Measurements from ENCODE around the gene UFC1. TPM values are rescaled to one million over a fixed set of nuclear protein-coding genes. Genes with fewer than 3 reads are reported as not detected.

Gene UFC1
- total and polyA plus RNA-seq, 7 donors, result 56.6 to 141 (median 76.2) TPM

- 52 to 57% (median 56%) methylated on average over 7 to 11 of the region's 11 CpGs for WGBS, 3 donors
- peak overlapping the region; percentile 78 for H3K27ac ChIP-seq
- intact Hi-C loops (cut with DNase I), result no loop called here
These were observed 43.9 kb downstream of the UFC1 start for GRCh38 chr1:161197560-161198193.

GRCh38 chr1:161198194-161198896 lies 44.6 kb downstream of the UFC1 start:
- H3K4me1 ChIP-seq, result peaks cover 22% of the 10 kb centered on the region
- peak in 3 of 4 donors; percentile 7 to 21 (median 10) for ATAC-seq
- no peak for TF ChIP-seq CTCF (IDR thresholded peaks at IDR 0.05)
- intact Hi-C loops (cut with DNase I), result no loop called here
- peak; percentile 59 to 76 for DNase-seq
- H3K9me3 ChIP-seq, result no peaks in the 10 kb centered on the region
- peak overlapping the region; percentile 64 for H3K4me3 ChIP-seq
- H3K27me3 ChIP-seq (ENCODE audit: insufficient read depth in 3 of 3, low read length in 2 of 3), result no peaks in the 10 kb centered on the region
- peak overlapping the region; percentile 78 for H3K27ac ChIP-seq
- WGBS, 3 donors, result 8 to 9% (median 8%) methylated on average over 20 of the region's 20 CpGs
- H3K36me3 ChIP-seq (ENCODE audit: insufficient read depth in 1 of 2, low read depth in 1 of 2), result peaks cover 0 to 2% of the 10 kb centered on the region in 2 donors

More at GRCh38 chr1:161197560-161198193, 43.9 kb downstream of the UFC1 start:
- Histone ChIP-seq H3K4me1 (peaks cover 16% of the 10 kb centered on the region), H3K27me3 (ENCODE audit: insufficient read depth in 3 of 3, low read length in 2 of 3) (no peaks in the 10 kb centered on the region), H3K4me3 (peak overlapping the region; percentile 64), H3K9me3 (no peaks in the 10 kb centered on the region), H3K36me3 (ENCODE audit: insufficient read depth in 1 of 2, low read depth in 1 of 2) (no peaks in the 10 kb centered on the region)
- DNase-seq (no peak), ATAC-seq (no peak)
- TF ChIP-seq CTCF (IDR thresholded peaks at IDR 0.05), result no peak

GRCh38 chr1:161198897-161199431 lies 45.2 kb downstream of the UFC1 start, which contains the start of gene ADAMTS4:
Gene ADAMTS4, minus strand, starts transcription at chr1:161199054. Its CDS starts 427 bp downstream, at chr1:161198627.
- intact Hi-C loops (cut with DNase I), result no loop called here
- H3K27ac ChIP-seq, result peak within 1 kb of the TSS; percentile 96

GRCh38 chr1:161199506-161200139 lies 45.8 kb downstream of the UFC1 start:
- TF ChIP-seq CTCF (IDR thresholded peaks at IDR 0.05), result no peak
- Histone ChIP-seq H3K4me1 (peaks cover 30% of the 10 kb centered on the region), H3K36me3 (ENCODE audit: insufficient read depth in 1 of 2, low read depth in 1 of 2) (peaks cover 0 to 14% of the 10 kb centered on the region in 2 donors), H3K9me3 (no peaks in the 10 kb centered on the region), H3K27me3 (ENCODE audit: insufficient read depth in 3 of 3, low read length in 2 of 3) (no peaks in the 10 kb centered on the region), H3K4me3 (no peak overlapping the region), H3K27ac (peak overlapping the region; percentile 96)
- DNase-seq (no peak), ATAC-seq (no peak)
- 47 to 56% (median 51%) methylated on average over 4 to 5 of the region's 5 CpGs for WGBS, 3 donors
- intact Hi-C loops (cut with DNase I), result no loop called here

More at GRCh38 chr1:161198897-161199431, 45.2 kb downstream of the UFC1 start, which contains the start of gene ADAMTS4:
- peaks cover 26% of the 10 kb centered on the region for H3K4me1 ChIP-seq
- no peaks in the 10 kb centered on the region for H3K27me3 ChIP-seq (ENCODE audit: insufficient read depth in 3 of 3, low read length in 2 of 3)
- peak within 1 kb of the TSS; percentile 64 for H3K4me3 ChIP-seq
- ATAC-seq, result no peak
- 36 to 41% (median 38%) methylated on average over 11 of the region's 11 CpGs for WGBS, 3 donors
- peak; percentile 58 to 71 for DNase-seq
- TF ChIP-seq CTCF (IDR thresholded peaks at IDR 0.05), result no peak
- peaks cover 0 to 8% of the 10 kb centered on the region in 2 donors for H3K36me3 ChIP-seq (ENCODE audit: insufficient read depth in 1 of 2, low read depth in 1 of 2)
- H3K9me3 ChIP-seq, result no peaks in the 10 kb centered on the region
